Body of pancreas (tissue), 4 donors: Measurements from ENCODE around the gene SPINK1. TPM values are rescaled to one million over a fixed set of nuclear protein-coding genes. Genes with fewer than 3 reads are reported as not detected.

ENCODE experiments used
- ATAC-seq: fragments of 150-250 bp; one replicate; pipeline ENCODE4 v1.9.1; 2016
- DNase-seq, 4 donors: peaks; one replicate each; pipeline ENCODE4 v3.0.0-alpha.2; 2019
- H3K27ac ChIP-seq, 4 donors: fragments of 200-600 bp; sonication (generic); 1 replicate in 3 of 4; 2 replicates in 1 of 4; pipeline versions ENCODE4 v1.5.1 to v1.6.1; 2016 to 2019; ENCODE audit warnings: mild to moderate bottlenecking in 1 of 4, mixed read lengths in 1 of 4, moderate library complexity in 1 of 4
- H3K27me3 ChIP-seq, 2 donors: fragments of 200-600 bp; sonication (generic); one replicate each; pipeline ENCODE4 v1.6.0; 2016; ENCODE audit warnings: mild to moderate bottlenecking in 1 of 2
- H3K36me3 ChIP-seq, 2 donors: fragments of 200-600 bp; sonication (generic); replicated peaks in 1 of 2; 2 replicates each; pipeline ENCODE4 v1.5.1; 2016; ENCODE audit warnings: low read depth in 2 of 2; ENCODE audit not compliant: insufficient read depth in 1 of 2
- H3K4me1 ChIP-seq: fragments of 200-600 bp; sonication (generic); one replicate; pipeline ENCODE4 v1.6.0; 2016
- H3K4me3 ChIP-seq, 2 donors: fragments of 200-600 bp; sonication (generic); 1 replicate in 1 of 2; 2 replicates in 1 of 2; pipeline ENCODE4 v1.5.1; 2016 to 2019
- H3K9me3 ChIP-seq, 3 donors: fragments of 200-600 bp; sonication (generic); 1 replicate in 2 of 3; 2 replicates in 1 of 3; pipeline ENCODE4 v1.5.1; 2016
- POLR2A ChIP-seq, 3 donors: fragments of 450-650 bp; IDR thresholded peaks; one replicate each; pipeline ENCODE4 v1.6.1; 2016; ENCODE audit warnings: antibody characterized with exemption in 3 of 3, mild to moderate bottlenecking in 2 of 3
- WGBS, 2 donors: methylation state at CpG; one replicate each; pipeline ENCODE4 v1.1.5; 2017; 5-methylcytosine and 5-hydroxymethylcytosine counted together
- intact Hi-C: fragments of 100-400 bp; cut with DNase I; formaldehyde crosslinking; loops from one replicate; pipeline ENCODE4 v1.15.1; 2023
- total RNA-seq, 2 donors: library from RNA; depleted of rRNA; stranded (reverse); fragments of >200 nt; gene quantifications; one replicate each; pipeline ENCODE4 v1.1.0, GENCODE V29; 2016
- TF ChIP-seq, protein P1 (sequence below), 7 experiments: fragments of 450-650 bp in 4 of 7; fragments of 200-600 bp in 3 of 7; sonication (generic) in 3 of 7; IDR thresholded peaks; one replicate each; pipeline ENCODE4 v1.5.1; 2016 to 2019; ENCODE audit warnings: antibody characterized with exemption in 7 of 7

Gene SPINK1
- total RNA-seq, 2 donors from 2014 or later = 3,901 to 5,969 TPM

DNA sequence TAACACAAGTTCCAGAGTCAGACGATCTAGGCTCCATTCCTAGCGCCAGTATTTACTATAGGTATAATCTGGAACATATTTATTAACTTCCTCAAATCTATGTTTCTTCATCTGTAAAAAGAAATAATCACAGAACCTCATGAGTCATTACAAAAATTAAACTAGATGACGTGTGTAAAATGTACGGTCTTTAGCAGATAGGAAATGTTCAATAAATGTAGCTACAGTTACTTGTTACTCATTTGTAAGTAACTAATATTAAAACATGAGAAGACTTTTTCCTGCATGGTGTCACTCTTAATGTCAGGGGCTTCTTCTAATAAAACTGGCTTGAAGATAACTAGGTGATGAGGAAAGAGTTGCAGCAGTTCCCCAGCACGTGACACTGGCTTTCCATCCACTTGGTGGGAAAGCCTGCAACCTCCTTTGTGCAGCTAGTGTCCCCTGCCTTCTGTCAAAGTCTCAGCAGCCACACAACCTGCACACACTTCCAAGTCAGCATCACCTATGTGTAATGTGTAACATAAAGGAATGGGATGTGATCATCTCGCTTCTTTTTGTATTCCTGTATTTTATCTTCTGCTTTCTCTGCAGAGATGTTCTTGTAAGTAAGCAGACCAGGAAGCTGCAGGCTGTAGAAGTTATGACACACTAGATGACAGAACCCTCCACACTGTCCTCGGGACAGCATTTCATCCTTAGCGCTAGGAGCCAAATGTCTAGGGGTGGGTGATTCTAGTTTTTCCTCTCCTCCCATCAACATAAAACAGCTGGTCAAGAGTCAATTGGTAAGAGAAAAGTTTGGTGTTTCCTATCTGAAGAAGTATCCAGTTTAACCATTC, 47.1 kb downstream of the SPINK1 start:
- intact Hi-C loops = no loop called here
- no peaks in the 10 kb centered on the region for H3K4me1 ChIP-seq
- H3K27me3 ChIP-seq = no peaks in the 10 kb centered on the region
- no peak overlapping the region for H3K27ac ChIP-seq
- DNase-seq (no peak), ATAC-seq (no peak)
- H3K9me3 ChIP-seq = no peaks in the 10 kb centered on the region
- no peak overlapping the region for H3K4me3 ChIP-seq
- WGBS, 2 donors = 61 to 66% methylated on average over 8 of the region's 8 CpGs
- TF ChIP-seq POLR2A (IDR thresholded peaks at IDR 0.05) = no peak
- TF ChIP-seq, protein P1, sequence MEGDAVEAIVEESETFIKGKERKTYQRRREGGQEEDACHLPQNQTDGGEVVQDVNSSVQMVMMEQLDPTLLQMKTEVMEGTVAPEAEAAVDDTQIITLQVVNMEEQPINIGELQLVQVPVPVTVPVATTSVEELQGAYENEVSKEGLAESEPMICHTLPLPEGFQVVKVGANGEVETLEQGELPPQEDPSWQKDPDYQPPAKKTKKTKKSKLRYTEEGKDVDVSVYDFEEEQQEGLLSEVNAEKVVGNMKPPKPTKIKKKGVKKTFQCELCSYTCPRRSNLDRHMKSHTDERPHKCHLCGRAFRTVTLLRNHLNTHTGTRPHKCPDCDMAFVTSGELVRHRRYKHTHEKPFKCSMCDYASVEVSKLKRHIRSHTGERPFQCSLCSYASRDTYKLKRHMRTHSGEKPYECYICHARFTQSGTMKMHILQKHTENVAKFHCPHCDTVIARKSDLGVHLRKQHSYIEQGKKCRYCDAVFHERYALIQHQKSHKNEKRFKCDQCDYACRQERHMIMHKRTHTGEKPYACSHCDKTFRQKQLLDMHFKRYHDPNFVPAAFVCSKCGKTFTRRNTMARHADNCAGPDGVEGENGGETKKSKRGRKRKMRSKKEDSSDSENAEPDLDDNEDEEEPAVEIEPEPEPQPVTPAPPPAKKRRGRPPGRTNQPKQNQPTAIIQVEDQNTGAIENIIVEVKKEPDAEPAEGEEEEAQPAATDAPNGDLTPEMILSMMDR (IDR thresholded peaks at IDR 0.05) = no peak
- H3K36me3 ChIP-seq = no peaks in the 10 kb centered on the region

DNA sequence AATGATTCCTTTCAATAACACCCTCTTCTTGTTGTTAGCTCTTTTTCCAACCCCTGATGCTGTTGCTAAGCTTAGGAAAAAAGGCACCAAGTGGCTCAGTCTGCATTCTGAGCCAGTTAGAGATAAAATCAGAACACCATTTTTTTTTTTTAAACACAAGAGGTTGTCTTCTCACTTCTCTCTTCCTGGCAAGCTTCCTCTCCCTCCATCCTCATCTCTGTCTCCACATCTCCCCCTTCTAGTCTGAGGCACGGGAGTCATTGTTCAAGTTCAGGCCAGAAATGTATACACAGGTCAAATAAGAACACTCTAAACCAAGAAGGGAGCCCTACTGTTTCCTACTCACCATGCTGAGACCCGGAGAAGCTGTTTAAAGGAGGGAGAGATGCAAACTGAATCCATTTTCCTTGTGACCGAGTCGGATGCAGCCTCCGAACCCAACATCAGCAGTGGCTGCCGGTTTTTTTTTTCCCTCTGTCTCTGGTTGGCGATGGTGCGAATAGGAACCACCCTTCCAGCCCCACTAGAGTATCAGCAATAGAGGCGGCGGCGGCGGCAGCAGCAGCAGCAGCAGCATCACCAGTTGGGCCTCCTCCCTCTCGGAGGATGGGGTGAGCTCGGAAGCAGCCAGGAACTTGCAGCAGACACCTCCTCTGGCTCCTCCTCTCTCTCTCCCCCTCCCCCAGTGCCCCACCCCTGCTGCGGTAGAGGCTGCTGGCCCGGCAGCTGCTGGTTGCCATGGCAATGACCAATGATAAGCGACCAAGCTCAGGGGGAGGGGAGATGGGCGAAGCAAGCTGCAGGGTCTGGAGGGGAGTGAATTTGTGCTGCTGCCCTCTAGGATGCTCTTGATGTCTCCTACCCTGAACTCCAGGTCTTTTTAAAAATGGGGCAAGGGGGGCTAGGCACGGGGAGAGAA, 49.1 kb downstream of the SPINK1 start, which contains the start of gene JAKMIP2:
Gene JAKMIP2, minus strand, starts transcription at position 619 of the 919 bp plus-strand sequence. CDS start 110,922 bp downstream, outside the sequence.
- H3K27ac ChIP-seq = no peak within 1 kb of the TSS
- TF ChIP-seq, protein P1 (IDR thresholded peaks at IDR 0.05) = no peak
- TF ChIP-seq POLR2A (IDR thresholded peaks at IDR 0.05) = peak in 2 of 3 donors; percentile 32 to 47
- no peaks in the 10 kb centered on the region for H3K27me3 ChIP-seq
- no peak within 1 kb of the TSS for H3K4me3 ChIP-seq
- ATAC-seq = peak; percentile 50
- intact Hi-C loops = no loop called here
- 10 to 12% methylated on average over 19 of the region's 19 CpGs for WGBS, 2 donors
- no peaks in the 10 kb centered on the region for H3K36me3 ChIP-seq
- H3K4me1 ChIP-seq = no peaks in the 10 kb centered on the region
- no peaks in the 10 kb centered on the region for H3K9me3 ChIP-seq
- DNase-seq = peak; percentile 33 to 75 (median 55)

DNA sequence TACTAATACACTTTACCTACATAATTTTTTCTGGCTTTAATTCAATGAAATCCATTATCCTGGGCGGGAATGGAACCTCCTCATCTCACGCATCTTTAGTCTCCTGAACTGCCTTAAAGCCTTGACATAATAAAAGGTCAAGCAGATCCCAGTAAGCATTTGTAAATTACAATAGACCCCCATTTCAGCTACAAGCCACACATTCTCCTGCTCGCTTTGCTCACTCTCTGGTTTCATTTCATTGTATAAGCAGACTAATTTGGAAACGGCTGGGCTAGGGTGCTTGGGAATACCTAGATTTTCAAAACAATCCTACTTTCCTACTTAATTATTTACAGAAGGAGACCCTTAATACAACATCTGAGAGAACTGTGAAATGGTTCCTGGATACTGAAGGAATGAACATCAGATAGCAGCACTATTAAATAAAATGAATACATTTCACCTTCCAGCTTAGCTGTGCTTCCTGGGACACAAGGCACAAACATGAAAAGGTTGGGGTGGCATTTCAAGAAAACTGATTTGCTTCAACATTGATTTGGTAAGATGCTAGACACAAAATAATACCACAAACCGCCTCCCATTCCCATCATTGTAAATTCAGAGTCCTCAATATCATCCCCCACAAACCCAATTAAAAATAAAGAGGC, 50.4 kb downstream of the SPINK1 start:
- Histone ChIP-seq H3K36me3 (no peaks in the 10 kb centered on the region), H3K9me3 (no peaks in the 10 kb centered on the region), H3K27me3 (no peaks in the 10 kb centered on the region), H3K4me3 (no peak overlapping the region), H3K4me1 (no peaks in the 10 kb centered on the region), H3K27ac (no peak overlapping the region)
- TF ChIP-seq, protein P1 (IDR thresholded peaks at IDR 0.05) = no peak
- no peak for TF ChIP-seq POLR2A (IDR thresholded peaks at IDR 0.05)
- DNase-seq = no peak
- intact Hi-C loops = no loop called here
- WGBS, 2 donors = 86 to 87% methylated on average over 5 of the region's 5 CpGs
- no peak for ATAC-seq

DNA sequence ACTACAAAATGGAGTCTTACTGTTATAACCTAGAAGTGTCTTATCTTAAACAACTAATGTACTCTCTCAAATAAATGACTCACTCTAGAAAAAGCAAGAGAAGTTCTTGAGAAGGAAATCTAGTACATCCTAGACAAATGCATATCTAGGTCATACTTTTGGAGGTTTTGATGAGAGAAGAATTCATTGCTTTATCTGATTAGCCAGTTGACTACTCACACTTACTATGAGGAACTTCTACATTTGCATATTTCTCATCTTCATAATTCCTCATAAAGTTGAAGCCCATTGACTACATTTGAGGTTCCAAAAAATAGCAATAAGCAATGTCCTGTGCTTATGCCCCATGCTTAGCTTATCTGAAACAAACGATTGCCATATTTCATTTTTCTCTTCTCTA, 51.8 kb downstream of the SPINK1 start:
- DNase-seq (no peak), ATAC-seq (no peak)
- intact Hi-C loops = no loop called here
- no peaks in the 10 kb centered on the region for H3K36me3 ChIP-seq
- H3K9me3 ChIP-seq = no peaks in the 10 kb centered on the region
- no peak overlapping the region for H3K4me3 ChIP-seq
- no peak overlapping the region for H3K27ac ChIP-seq
- H3K27me3 ChIP-seq = no peaks in the 10 kb centered on the region
- 70 to 79% methylated on average over 1 of the region's 1 CpG for WGBS, 2 donors
- no peaks in the 10 kb centered on the region for H3K4me1 ChIP-seq
- no peak for TF ChIP-seq POLR2A (IDR thresholded peaks at IDR 0.05)
- TF ChIP-seq, protein P1 (IDR thresholded peaks at IDR 0.05) = no peak
